Kidney glomerular epithelial cell (primary cell): ENCODE results near the gene IQCH.

ENCODE experiments used
- DNase-seq: peaks from one replicate; lab custom pipeline; 2025; lab: John Stamatoyannopoulos, UW

IQCH gene

GRCh38 chr15:67537771-67538170, 283.2 kb downstream of the IQCH start:
- DNase-seq: no peak

- DNase-seq: peak; percentile 46
Measured at GRCh38 chr15:67542420-67543347, 288.1 kb downstream of the IQCH start, which contains the start of gene MAP2K5. Gene MAP2K5 (plus strand): TSS chr15:67542703. CDS start chr15:67543336, 633 bp downstream.

- no peak for DNase-seq
Measured at GRCh38 chr15:67543348-67543718, 288.7 kb downstream of the IQCH start.

DNA sequence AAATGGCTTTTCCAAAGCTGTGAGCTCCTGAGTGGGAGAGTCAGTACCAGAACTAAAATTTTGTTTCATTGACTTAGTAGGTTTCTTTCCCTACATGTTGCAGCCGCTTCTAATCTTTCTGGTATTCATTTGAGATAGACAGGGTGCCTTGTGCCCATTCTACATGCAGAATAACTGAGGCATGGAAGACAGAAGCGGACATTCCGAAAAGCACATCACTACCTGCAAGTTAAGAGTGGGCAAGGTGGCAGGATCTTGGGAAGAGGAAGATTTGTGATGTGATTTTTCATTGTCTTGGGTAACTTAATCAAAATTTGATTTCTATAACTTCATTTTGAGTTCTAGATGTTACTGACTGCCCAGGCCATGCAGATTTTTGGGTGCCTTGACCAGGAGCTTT, 289.9 kb downstream of the IQCH start:
- no peak for DNase-seq

DNA sequence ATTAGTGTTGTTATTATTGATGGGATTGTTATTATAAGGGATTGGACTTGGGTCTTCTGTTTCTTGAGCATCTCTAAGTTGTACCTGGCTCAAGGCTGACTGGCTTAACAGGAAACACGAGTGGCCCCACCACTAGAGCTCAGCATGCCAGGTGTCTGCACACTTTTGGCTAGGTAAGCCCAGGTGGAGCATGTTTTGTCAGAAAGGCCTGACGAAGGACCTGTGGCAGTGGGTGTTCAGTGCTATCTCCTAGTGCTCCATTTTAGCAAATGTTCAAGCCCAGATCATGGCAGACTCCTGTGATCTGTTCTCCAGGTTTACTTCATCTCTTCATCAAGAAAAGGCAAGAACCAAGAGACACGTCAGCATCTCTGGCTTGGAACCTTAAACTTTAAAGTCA, 291.3 kb downstream of the IQCH start:
- DNase-seq: no peak

DNA sequence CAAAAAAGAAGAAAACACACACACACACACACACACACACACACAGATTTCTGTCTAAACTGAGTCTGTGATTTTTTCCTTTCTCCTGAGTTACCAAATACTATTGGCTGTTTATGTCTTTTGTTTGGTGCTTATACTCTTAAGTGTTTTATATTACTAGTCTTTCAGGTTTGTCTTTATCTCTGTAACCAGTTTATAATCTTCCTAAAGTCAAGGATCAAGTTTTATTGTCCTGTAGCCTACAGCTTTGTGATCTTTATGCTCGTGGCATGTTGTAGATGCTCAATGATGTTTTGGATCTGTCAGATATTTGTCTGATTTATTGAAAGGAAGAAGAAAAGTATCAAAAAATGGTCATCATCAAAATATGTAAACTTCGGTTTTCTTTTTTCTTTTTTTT, 292.5 kb downstream of the IQCH start:
- DNase-seq: no peak

GRCh38 chr15:67547836-67548235, 293.2 kb downstream of the IQCH start:
- no peak for DNase-seq

DNA sequence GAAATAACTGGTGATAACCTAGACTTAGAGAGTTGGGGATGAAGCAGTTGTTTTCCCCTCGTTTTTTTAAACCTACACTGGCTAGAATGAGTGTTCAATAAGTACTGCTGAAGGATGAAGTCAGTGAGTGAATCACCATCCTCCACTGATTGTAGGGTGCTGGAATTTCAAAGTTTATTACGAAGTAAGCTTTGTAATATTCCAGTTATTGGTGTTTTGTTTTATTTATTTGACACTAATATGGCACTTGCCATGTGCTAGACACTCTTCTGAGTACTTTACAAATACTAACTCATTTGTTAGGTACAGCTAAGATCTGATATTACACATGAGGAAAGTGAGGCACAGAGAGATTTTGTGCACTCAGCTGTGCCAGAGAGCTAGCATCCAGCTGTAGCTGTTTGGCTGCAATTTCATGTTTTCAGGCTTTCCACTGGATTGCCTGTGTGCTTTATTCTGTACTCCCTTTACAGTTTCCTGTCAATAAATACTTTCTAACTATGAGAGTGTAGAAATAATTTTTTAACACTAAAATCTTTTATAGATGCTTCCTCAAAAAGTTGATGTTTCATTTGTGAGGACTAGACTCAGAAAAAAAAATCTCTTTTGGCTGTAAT, 293.8 kb downstream of the IQCH start:
- peak; percentile 1 for DNase-seq

DNA sequence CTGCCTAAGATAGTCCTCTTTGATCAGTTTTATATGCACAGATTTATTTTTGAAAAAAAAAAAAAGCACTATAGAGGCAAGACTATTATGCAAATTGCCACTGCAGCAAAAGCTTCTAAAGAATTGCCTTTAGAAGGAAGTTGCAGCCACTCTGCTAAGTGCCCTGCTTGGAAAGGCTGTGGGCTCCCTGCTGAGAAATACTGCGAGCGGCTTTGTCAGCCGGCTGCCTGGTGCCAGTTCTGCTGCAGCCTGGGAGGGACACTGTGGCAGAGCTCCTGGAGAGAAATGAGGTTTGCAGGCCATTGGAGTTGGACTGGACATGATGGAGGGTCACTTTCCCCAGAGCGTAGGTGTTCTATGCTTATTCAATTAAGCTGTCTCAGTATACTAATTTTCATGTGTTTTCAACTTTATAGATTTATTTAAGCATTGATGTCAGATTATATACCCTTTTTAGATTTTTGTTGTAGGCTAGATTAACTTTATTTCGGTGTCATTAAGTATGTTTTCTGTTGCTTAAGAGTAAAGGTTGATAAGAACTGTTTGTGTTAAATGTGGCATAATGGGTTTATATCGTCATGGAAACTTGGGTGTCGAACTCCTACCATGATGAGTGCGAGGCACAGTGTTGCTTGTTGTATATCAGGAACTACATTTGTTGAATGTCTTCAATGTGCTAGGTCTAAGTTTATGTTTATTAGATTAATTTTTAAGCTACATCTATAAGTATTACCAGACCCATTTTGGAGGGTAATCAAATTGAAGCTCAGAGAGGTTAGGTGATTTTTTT, 294.5 kb downstream of the IQCH start:
- DNase-seq: no peak

DNA sequence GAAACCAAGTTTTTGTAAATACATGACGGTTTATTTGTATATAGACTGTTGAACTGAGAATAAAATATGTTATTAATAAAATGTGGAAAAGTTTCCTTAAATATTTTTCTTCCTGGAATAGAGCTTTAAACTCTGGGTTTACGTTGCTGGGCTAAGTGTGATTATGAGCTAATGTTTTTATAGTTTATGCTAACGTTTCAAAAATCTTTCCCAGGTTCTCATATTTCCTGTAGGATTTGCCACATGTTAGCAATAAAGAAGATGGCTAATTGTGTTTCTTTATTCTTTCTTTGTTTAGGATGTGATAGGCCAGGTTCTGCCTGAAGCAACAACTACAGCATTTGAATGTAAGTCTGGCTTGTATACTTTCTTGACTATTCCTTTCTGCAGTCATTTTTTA, 295.1 kb downstream of the IQCH start:
- no peak for DNase-seq

GRCh38 chr15:67550522-67550921, 295.9 kb downstream of the IQCH start:
- no peak for DNase-seq

GRCh38 chr15:67551207-67551743, 296.7 kb downstream of the IQCH start:
- no peak for DNase-seq
